PFSK-1 (cell line): ENCODE measurements around the gene CDX1.

ENCODE experiments used
- REST ChIP-seq, 2 experiments: IDR thresholded peaks; 2 replicates each; pipeline versions ENCODE4 v1.6.1 to v1.8.0; 2011 to 2012; ENCODE audit warnings: low read depth in 2 of 2, low read length in 2 of 2, control low read depth in 1 of 2, inconsistent platforms in 1 of 2, mild to moderate bottlenecking in 1 of 2, moderate library complexity in 1 of 2; ENCODE audit not compliant: insufficient read depth in 1 of 2
- TAF1 ChIP-seq: IDR thresholded peaks from 2 replicates; pipeline ENCODE4 v1.6.1; 2012; ENCODE audit warnings: low read length, control low read depth, borderline replicate concordance; ENCODE audit not compliant: insufficient read depth

DNA sequence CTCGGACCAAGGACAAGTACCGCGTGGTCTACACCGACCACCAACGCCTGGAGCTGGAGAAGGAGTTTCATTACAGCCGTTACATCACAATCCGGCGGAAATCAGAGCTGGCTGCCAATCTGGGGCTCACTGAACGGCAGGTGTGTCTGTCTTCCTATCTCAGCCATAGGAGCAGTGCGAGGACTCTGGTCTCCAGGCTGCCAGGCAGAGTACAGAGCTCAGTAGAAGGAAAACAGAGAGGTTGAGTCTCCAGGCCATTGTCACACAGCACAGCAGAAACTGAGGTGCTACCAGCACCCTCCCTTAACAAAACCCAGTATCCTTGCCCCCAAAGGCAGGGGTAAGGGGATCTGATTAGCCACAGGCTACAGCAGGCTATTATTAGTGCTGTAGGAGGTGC, 16.2 kb downstream of the CDX1 start:
- TF ChIP-seq REST (IDR thresholded peaks at IDR 0.05; ENCODE audit: insufficient read depth in 1 of 2, low read depth in 2 of 2, low read length in 2 of 2) = no peak
- no peak for TF ChIP-seq TAF1
